ENCODE measurements around the gene IFT80.

Gene IFT80

DNA sequence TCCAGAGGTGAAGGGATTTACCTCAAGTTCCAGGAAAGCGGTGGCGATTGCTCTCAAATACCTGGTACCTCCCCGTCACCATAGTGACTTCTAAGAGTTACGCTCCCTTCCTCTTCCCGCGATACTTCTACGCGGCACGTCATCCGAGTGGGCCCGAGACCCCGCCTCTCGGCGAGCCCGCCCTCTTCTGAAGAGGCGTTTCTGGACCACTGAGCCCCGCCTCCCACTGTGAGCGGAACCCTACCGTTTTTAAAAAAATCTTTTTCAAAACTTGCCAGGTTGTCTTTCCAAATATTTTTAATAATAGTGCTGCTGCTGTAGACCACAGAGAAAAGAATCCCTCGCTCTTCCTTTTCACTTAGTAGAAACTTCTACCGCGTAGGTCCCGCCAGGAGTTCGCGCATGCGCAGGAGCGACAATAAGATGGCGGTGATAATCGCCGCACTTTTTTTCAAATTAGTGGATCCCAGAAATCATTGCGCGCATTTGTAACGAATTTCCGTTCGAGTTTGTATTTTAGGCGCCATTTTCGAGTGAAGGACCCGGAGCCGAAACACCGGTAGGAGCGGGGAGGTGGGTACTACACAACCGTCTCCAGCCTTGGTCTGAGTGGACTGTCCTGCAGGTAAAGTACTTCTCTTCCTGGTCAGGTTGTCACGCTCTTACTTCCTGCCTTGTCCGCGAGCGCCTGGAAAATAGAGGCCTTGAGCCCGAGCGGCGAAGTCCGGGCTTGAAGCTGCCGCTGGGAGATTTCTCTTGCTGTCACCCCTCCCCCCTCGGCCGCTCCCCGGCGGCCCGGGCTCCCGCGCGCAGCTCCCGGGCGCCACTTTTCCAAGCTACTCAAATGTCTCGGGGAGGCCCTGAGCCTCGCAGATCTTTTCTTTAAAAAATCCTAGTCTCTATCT is at the start of gene IFT80, which contains the start of gene SMC4:
TSS of gene IFT80 (minus strand) at position 101 of the 905 bp plus-strand sequence. CDS start 14,625 bp downstream, outside the sequence.
TSS of gene SMC4 (plus strand) at position 526 of the 905 bp plus-strand sequence. CDS start 1,177 bp downstream, outside the sequence.
- DNase-seq, result peak; percentile 93

DNA sequence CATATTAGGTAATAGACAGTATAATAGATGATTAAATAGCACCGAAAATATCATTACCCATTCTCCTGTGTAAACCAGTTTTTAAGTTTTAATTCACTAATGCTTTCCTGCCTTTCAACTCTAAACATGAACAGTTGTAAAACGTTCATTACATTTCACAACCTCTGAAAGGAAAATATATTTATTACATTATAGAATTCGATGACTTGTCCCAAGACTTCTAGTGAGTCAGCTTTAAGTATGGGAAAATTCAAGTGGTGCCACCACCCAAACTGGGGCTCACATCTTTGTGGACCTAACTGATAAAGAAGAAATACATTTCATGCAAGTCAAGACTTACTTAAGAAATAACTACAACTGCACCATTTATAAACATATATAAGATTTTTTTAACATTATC is 48.5 kb upstream of the IFT80 start:
- DNase-seq, result no peak

DNA sequence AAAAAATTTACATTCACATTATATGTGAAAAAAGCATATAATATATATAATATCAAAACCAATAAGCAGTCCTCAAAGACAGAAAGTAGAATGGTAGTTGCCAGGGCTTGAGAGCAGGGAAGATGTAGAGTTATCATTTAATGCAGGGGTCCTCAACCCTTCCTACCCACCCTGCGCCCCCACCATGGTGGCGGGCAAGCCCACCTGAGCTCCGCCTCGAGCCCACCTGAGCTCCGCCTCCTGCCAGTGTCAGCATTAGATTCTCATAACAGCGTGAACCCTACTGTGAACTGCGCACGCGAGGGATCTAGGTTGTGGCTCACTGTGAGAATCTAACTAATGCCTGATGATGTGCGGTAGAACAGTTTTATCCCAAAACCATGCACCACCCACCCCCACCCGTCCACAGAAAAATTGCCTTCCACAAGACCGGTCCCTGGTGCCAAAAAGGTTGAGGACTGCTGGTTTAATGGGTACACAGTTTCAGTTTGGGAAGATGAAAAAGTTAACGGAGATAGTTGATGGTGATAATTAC is 47.6 kb upstream of the IFT80 start:
- no peak for DNase-seq

DNA sequence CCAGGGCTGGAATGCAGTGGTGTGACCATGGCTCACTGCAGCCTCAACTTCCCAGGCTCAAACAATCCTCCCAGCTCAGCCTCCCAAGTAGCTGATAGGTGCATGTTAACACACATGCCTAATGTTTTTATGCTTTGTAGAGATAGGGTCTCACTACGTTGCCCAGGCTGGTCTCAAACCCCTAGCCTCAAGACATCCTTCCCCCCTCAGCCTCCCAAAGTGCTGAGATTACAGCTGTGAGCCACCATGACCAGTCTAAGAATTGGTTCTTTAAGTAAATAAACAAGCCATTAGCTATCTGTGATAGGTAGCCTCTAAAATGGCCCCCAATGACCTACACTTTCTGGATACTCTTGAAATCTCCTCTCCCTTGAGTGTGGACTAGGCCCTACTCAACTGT is 46.8 kb upstream of the IFT80 start:
- DNase-seq, result no peak

DNA sequence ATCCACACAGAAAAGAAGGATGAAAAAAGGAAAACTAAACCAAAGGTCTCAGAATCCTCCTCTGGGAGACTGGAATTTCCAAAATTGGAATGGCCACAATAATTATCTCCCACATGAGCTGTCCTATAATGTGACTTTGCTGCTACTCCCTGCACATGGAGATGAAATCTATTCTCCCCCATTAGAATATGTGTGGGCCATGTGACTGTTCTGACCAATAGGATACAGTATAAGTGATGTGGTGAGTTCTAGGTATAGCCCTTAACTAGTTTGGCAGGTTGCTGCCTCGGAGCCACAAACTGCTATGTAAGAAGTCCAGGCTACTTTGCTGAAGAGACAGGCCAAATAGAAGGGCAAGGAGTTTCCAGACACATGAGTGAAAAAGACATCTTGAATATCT is 45.4 kb upstream of the IFT80 start:
- no peak for DNase-seq

DNA sequence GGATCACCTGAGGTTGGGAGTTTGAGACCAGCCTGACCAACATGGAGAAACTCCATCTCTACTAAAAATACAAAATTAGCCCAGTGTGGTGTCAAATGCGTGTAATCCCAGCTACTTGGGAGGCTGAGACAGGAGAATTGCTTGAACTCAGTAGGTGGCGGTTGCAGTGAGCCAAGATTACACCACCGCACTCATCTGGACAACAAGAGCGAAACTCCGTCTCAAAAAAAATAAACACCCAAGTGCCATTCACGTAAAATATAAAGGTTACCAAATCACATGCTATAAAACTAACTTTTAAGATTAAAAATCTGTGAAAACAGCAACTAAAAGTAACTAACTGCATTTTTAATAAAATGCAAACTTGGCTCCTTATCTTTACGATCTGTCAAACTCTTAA is 41.7 kb upstream of the IFT80 start:
- no peak for DNase-seq

DNA sequence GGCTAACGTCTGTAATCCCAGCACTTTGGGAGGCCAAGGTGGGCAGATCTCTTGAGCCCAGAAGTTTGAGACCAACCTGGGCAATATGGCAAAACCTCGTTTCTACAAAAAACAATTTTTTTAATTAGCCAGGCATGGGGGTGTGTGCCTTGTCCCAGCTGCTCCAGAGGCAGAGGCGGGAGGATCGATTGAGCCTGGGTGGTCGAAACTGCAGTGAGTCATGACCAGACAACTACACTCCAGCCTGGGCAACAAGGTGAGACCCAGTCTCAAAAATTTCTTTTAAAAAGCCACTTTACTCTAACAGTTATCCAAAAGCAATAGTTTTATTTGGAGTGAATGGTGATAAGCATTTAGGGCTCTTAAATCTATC is 38.0 kb upstream of the IFT80 start:
- DNase-seq, result no peak

DNA sequence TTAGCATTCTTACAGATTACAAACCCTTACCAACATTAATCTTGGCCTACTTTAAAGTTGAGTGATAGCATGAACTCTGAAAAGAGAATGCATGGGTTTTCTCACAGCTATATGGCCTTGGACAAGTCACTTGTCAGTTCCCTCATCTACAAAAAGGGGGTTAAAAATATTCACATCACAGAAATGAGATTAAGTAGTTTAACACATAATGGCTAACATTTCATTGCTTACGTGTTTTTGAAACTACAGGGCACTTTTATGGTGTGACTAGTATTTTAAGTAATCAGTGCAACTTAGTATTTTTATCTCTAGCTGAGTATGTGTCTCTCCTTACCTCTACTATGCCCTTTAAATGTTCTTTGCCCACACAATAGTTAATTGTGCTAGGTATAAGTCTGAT is 36.7 kb upstream of the IFT80 start:
- DNase-seq, result no peak

DNA sequence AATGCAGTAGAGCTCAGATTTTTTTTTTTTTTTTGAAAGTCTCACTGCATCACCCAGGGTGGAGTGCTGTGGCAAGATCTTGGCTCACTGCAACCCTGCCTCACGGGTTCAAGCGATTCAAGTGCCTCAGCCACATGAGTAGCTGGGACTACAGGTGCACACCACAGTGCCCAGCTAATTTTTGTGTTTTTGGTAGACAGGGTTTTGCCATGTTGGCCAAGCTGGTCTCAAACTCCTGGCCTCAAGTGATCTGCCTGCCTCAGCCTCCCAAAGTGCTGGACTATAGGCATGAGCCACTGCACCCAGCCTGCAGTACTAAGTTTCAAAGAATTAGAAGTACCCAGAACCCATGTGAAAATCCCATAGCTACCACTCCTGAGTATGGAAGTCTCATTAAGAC is 36.1 kb upstream of the IFT80 start:
- peak; percentile 8 for DNase-seq

DNA sequence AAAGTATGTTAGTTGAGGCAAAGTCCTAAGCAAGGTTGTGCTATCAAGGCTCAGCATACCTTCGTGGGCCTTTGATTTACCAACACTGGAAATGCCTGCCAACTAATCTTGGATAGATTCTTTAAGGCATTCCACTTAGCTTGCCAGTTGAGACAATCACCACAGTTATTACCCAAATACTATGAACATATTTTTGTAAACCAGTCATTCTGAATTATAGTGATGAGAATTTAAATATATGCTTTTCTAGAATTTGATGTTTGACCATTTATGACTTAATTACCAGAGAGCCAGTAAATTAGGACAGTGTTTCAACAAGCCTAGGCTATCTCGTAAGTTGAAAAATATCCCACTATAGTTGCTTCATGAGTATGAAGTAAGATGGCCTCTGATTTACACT is 35.0 kb upstream of the IFT80 start:
- no peak for DNase-seq

DNA sequence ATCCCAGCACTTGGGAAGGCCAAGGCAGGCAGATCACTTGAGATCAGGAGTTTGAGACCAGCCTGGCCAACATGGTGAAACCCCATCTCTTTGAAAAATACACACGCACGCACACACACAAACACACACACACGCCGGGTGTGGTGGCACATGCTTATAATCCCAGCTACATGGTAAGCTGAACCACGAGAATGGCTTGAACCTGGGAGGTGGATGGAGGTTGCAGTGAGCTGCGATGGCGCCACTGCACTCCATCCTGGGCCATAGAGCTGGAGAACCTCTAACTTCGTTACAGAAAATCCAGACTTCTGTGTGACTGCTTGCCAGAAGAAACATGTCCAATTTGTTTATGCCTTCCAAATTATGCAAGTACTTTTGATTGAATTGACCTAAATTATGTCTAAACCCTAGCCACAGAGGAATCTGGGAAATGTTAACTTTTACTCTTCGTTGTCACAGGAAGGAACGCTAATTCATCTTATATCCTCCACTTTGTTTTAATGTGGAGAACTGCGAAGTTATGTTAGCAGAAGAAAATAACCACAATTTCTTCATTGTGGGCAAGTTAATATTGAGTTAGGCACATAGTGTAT is 28.9 kb upstream of the IFT80 start:
- DNase-seq, result no peak

DNA sequence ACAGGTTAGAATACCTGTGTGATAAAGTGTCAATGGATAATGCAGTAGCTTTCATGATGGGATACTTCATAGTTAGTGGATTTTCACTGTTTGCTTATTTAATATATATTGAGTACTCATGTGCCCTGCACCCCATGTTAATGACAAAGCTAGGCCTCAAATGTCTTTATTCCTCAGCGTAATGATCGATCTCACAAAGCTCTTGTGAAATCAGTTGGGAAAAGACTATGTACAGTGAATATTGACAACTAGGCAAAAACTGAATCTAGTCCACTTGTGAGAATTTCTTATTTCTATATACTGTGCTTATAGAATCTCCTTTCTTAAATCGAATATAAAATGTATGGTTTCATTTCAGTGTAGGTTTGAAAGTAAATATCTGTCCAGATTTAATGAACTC is 18.3 kb upstream of the IFT80 start:
- DNase-seq, result no peak

DNA sequence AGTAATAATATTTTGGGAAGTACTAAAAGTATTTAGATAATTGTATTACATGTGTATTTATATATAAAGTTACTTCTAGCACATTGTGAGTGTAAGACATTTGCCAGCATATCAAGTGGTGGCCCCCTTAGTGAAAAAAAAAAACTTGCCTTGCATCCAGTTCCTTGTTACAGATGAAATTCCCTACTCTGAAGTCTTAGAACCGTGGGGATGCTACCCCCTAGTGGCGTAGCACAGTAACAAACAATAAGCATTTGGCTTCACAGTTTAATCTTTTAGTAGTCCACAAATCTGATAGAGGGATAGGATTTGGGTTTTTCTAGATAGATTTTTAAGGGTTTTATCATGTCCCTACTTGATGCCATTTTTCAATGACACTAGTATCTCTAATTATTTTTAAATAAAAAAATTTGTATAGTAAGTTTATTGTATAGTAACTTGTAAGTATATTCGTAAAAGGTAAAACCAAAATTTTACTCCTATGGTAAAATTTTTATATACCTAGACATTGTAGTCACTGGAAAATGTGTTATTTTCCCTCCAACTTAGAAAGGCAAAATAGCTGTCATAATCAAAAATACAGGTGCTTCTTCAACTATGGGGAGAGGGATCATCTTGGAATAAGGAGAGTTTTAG is 14.7 kb upstream of the IFT80 start:
- peak; percentile 75 for DNase-seq

DNA sequence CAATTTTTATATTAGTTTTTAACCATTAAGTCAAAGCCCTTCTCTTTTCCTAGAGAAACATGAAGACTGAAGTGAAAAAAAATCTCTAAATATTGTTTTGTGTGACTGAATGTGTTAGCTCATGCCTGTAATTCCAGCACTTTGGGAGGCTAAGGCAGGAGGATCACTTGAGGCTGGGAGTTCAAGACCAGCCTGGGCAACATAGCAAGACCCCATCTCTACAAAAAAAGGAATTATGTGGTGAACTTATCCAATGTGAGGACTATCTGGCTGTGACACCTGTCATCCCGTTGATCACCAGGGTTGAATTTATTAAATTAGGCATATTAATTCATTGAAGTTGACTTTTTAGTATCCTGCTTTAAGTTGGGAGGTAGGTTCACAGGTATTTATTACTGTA is 13.5 kb upstream of the IFT80 start:
- no peak for DNase-seq

DNA sequence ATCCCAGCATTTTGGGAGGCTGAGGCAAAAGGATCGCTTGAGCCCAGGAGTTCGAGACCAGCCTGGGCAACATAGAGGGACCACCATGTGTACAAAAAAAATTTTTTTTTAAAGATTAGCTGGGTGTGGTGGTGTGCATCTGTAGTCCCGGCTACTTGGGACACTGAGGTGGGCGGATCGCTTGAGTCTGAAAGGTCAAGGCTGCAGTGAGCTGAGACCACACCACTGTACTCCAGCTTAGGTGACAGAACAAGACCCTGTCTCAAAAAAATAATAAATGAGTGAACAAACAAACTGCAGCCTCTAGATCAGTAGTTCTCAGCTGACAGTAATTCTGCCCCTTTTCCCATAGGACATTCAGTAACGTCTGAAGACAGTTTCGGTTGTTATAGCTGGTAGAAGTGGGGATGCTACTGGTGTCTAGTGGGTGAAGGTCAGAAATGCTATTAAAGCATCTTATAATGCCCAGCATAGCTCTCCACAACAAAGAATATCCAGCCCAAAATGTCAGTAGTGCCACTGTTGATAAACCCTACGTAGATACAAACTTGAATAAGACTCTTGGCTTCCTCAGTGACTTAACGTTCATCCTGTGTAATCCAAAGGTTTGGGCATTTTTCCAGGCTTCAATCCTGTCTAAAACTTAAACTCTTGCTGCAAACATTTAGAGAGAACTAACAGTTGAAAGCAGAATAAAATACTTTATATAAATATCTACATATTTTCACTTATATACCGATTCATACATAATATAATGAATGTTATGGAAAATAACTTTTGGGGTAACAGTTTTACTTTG is 11.0 kb upstream of the IFT80 start:
- DNase-seq, result no peak

DNA sequence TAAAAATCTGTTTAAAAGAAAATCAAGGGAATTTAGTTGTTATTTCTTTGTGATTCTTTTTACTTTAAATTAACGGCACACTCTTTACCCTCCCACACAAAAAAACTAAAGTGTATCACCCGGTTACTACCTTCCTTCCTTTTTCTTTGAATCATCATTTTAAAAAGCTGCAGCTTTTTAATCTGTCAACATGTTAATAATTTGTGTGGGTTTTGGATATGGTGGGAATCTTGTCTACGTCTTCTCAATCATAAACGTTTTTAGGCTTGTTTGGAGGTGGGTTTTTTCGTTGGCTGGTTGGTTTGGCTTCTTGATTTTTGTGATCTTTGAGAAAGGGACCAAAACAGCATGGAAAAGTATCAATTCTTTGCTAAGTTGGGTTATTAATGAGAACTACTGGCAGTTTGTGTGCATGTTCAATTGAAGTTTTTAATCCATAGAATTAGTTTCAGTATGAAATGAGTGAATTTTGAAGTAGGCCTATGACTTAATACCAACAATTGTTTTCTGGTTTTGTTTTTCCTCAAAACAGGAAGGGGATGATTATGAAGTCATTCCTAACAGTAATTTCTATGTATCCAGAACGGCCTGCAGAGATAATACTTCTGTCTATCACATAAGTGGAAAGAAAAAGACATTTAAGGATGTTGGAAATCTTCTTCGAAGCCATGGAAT is 4.9 kb upstream of the IFT80 start:
- no peak for DNase-seq

DNA sequence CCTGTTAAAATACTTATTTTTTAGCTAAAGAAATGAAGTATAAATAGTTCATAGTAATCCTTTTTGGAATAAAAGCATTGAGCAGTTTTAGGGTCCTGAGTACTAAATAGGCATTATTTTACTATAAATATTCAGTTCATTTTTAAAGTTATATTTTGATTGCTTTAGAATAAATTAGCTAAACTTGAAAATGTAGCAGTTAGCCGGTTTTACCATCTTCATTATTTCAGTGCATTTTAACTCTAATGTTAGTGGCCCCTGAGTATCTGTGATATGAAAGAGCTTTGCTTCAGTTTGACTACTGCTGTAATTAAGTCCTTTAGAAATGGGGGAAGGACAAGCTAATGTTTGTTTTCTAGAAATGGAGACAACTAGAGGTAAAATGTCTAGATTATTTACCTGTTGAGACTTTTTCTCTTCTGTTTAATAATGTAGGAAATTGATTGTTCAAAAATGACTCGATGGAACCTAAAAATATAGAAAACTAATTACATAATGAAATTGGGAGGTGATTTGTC is 4.1 kb upstream of the IFT80 start:
- DNase-seq, result no peak

DNA sequence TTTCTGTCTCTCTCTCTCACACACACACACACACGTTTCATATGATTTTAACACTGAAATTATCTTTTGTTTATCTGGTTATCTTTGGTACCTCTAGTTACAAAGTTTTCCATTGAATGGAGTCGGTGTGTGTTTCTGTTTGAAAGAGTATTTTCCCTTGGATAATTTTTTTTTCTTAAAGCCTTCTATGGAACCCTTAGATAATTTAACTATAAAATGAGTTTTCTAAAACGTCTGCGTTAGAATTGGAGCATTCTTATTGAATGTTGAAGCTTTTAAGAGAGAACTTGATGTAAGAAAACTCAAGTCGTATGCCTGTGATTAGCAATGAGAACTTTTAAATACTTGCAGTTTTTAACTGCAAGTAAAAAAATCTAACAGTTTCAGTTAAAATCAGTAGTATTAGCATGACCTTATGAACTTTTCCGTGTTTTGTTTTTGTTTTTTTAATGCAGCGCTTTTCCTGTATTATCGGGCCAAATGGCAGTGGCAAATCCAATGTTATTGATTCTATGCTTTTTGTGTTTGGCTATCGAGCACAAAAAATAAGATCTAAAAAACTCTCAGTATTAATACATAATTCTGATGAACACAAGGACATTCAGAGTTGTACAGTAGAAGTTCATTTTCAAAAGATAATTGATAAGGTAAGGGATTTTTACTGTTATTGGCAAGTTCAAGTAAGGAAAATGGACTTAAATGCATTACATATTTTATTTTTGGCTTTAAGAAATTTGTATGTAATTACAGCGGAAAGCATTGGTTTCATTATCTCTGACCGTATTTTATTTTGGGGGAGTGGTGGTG is 3.4 kb upstream of the IFT80 start:
- no peak for DNase-seq

DNA sequence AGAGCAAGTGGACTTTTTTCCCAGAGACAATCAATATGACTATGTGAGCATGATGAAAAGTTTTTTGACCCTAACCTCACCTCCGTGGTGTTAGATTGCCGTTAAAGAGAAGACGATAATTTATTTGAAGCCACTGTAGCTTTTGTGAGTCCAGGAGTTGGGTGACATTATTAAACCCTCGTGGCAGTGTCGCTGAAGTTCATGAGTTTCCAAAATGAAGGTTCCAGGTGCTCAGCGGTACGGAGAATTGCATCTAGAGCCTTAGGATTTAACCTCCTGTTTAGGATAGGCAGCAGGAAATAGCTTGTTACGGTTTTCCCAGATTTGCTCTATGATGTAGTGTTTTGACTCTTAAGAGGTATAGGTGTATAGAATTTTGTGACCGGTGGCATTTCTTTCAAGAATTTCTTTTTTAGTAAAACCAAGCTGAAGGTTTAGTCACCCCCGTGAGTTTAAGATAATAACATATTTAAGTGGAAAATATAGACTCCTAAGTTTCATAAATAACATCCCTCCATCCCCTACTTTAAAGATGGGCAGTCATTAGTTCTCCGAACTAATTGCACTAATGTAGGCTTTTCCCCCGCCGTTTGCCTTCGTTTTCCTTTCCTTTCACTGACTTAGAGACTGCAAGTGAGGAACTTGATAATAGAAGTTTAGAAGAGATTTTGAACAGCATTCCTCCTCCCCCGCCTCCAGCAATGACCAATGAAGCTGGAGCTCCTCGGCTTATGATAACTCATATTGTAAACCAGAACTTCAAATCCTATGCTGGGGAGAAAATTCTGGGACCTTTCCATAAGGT is 2.5 kb upstream of the IFT80 start:
- DNase-seq, result peak; percentile 44

DNA sequence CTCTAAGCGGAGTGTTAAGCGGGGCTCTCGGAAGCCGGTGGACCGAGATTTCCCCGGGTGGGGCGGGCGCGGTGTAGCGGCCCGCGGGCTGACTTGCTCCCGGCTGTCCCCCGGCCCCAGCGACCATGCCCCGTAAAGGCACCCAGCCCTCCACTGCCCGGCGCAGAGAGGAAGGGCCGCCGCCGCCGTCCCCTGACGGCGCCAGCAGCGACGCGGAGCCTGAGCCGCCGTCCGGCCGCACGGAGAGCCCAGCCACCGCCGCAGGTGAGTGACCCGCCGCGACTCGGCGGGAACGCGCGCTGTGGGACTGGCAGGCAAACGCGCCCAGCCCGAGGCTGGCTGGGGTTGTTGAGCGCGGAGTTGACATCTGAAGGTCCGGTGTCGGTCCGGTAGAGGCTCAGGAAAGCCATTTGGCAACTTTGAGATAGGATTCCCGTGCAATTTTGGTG is 1.7 kb upstream of the IFT80 start:
- DNase-seq, result no peak

Measured in MV-4-11 (cell line).